ENCODE measurements around the gene FAU. TPM values are rescaled to one million over a fixed set of nuclear protein-coding genes. Genes with fewer than 3 reads are reported as not detected.

FAU gene
- total and polyA plus RNA-seq, 9 of the 15 experiments (the other 6 are each of a cell fraction or from before 2014, with no cell fraction given), result 433 to 1,827 (median 942) TPM

DNA sequence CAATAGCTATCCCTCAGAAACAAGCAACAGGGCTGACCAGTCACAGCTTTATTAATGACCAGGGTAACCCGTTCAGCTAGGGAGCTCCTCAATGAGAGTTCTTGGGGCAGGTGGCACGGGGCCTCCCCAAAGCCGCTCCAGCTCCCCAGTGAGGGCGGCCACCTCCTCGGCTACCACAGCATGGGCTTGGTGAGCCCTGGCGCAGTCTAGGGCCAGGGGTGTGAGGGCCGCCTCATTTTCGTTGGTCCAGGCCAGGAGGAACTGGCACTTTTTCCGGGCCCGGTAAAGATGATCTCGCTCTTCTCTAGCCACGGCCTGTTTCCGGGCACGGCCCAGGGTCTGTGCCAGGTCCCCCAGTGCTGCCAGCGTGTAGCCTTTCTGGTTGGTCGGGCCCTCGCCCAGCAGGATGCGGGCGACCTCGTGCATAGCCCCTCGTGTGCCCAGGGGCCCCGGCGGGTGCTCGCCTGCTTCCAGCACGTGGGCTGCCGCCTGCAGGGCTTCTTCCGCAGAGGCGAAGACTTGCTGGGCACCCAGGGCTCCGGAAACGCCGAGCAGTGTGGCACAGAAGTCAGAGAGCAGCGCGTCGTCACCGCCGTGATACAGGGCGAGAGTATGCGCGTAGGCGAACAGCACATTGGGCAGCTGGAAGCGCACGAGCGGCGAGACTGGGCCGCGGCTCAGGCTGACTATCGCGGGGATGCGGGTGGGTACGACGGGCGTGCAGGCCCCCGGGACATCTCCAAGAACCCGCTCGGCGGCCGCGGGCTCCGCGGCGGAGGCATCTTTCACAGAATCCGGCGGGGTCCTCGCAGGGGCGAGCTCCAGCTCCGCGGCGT, 5.3 kb downstream of the FAU start (continued):
- TF ChIP-seq ERF (CRISPR knock-in tag; IDR thresholded peaks at IDR 0.05), result no peak
- peak; percentile 80; the same call in 1 of the 2 replicates for TF ChIP-seq ZC3H4 (CRISPR knock-in tag; IDR thresholded peaks at IDR 0.05; ENCODE audit: borderline replicate concordance)
- TF ChIP-seq EGR1 (conservative IDR thresholded peaks at IDR 0.05), result no peak
- TF ChIP-seq NR4A1 (CRISPR knock-in tag; IDR thresholded peaks at IDR 0.05), result no peak
- no peak for TF ChIP-seq NR4A1 (tag; IDR thresholded peaks at IDR 0.05)

DNA sequence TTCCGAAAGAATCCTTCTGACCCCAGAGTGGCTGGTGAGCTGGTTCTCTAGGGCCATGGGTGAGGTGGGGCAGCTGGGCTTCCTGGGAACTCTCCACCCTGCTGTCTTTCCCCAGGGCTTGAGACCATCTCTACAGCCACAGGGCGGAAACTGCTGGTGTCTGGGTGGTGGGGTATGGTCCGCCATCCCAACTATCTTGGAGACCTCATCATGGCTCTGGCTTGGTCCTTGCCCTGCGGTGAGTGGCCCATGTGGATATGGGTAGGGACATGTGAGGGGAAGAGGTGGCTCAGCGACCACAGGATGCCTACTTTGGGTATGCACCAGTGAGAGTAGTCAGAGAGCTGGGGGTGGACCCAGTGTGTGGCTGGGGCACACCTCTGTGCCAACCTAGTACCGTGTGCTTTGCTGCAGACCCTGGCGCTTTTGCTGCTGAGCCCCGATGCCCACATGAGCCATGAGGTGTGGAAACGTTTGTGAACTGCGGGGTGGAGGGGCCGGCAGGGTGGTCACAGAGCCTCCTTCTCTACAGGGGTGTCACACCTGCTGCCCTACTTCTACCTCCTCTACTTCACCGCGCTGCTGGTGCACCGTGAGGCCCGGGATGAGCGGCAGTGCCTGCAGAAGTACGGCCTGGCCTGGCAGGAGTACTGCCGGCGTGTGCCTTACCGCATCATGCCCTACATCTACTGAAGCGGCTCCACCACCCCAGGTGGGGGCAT, 6.4 kb downstream of the FAU start:
- 90% methylated on average over 20 of the region's 21 CpGs for WGBS (ENCODE audit: insufficient coverage, low coverage, missing lambda C conversion rate)
- CTCF ChIA-PET (ENCODE audit: low intra/inter-chr PET ratio), result no interaction called here
- peak overlapping the region; percentile 95 for H3K4me3 ChIP-seq
- TF ChIP-seq HMG20B (CRISPR knock-in tag; IDR thresholded peaks at IDR 0.05) (no peak), MCM3 (IDR thresholded peaks at IDR 0.05) (no peak), ZHX1 (conservative IDR thresholded peaks at IDR 0.05; ENCODE audit: low read length) (no peak), C11orf30 (IDR thresholded peaks at IDR 0.05; ENCODE audit: low read depth) (no peak), POLR2G (IDR thresholded peaks at IDR 0.05; ENCODE audit: low read depth, low read length) (peak; percentile 73), POLR2AphosphoS5 (IDR thresholded peaks at IDR 0.05; ENCODE audit: control insufficient read depth, insufficient read depth, low read depth, low read length) (0 out of 2 replicates have a peak, but pooled peaks have one; percentile 16), ADNP (tag; IDR thresholded peaks at IDR 0.05) (no peak), TCF7 (IDR thresholded peaks at IDR 0.05; ENCODE audit: borderline replicate concordance) (no peak), KDM5B (IDR thresholded peaks at IDR 0.05; ENCODE audit: insufficient replicate concordance, low read depth, low read length) (peak; percentile 10), POLR2A (conservative IDR thresholded peaks at IDR 0.05) (peak; percentile 52)

More for the DNA sequence above, 6.4 kb downstream of the FAU start:
- H3K27ac ChIP-seq (ENCODE audit: extremely low read depth, low read depth, low read length), result no peak overlapping the region
- no peaks in the 10 kb centered on the region for H3K9me3 ChIP-seq (replicated peaks; ENCODE audit: control insufficient read depth, insufficient read depth, low read depth, low read length)
- intact Hi-C loops (cut with micrococcal nuclease) (loop anchor here (10.0 kb wide), 2 partner anchors 199 to 231 kb away; partner anchors contain the start of gene CDC42EP2), in situ Hi-C loops (cut with MboI) (no loop called here)
- peaks cover 37% of the 10 kb centered on the region for H3K79me2 ChIP-seq (ENCODE audit: control insufficient read depth, insufficient read depth, low read length)
- no peak for DNase-seq (ENCODE audit: extremely low read depth in 1 of 4, low spot score in 3 of 4)
- no peaks in the 10 kb centered on the region for H3K9me1 ChIP-seq (ENCODE audit: control insufficient read depth, insufficient read depth, low read length)
- peak overlapping the region; percentile 95; the same call in 1 of the 2 replicates for H3K4me2 ChIP-seq (ENCODE audit: insufficient read depth, low read length)
- no peak for ATAC-seq
- peak overlapping the region in 1 of 2 experiments; percentile 98; a peak in 2 of 4 replicates for H3K9ac ChIP-seq (ENCODE audit: insufficient read depth in 1 of 2, low read depth in 2 of 2, low read length in 2 of 2)
- H2AFZ ChIP-seq (ENCODE audit: low read depth, low read length), result no peak overlapping the region
- POLR2A ChIA-PET, result interaction anchor here (0.6 to 9.5 kb wide), 11 partner anchors 17 to 337 kb away, joined by 3 to 182 read pairs (median 3); partner anchors contain the start of genes BATF2, SF1, SPDYC and SYVN1
- H4K20me1 ChIP-seq (replicated peaks; ENCODE audit: control insufficient read depth, insufficient read depth, low read length), result no peaks in the 10 kb centered on the region
- FAIRE-seq, result no peak
- BruUV-seq (replicated peaks), result no TSS peak
- peaks cover 35 to 61% of the 10 kb centered on the region in 2 experiments for H3K4me1 ChIP-seq (replicated peaks in 1 of 2; ENCODE audit: control insufficient read depth in 2 of 2, insufficient read depth in 2 of 2, low read length in 2 of 2)
- H3K27me3 ChIP-seq (ENCODE audit: control insufficient read depth in 2 of 2, insufficient read depth in 2 of 2, low read length in 2 of 2), result no peaks in the 10 kb centered on the region
- H3K36me3 ChIP-seq (ENCODE audit: control insufficient read depth, insufficient read depth, low read length), result peaks cover 48% of the 10 kb centered on the region
